ENCODE data around the gene MTCP1.

MTCP1 gene

DNA sequence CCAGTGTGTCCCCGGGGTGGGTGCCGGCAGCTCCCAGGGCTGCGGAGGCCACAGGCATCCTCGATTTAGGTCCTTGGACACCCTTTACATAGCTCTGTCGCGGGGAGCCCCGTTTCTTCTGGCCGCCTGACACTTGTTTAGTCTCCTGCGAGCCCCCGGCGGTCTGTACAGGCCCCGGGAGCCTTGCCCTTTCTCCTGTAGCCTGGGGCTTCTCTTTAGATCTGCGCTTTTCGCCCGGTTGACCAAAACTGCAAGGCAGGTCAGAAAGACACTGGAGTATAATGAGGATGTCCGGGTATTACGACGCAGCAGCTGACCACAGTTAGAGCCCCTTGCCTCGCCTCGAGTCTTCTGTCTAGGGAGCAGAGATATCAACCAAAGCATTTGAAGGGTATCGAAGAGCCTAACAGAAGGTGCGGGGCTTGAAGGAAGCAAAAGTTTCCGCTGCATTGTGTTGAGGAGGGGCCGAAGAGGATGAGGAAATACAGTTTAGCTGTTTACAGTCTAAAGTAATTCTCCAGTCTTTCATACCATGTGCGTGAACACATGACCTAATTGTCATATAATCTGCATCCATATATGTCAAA lies 851 bp upstream of the MTCP1 start (continued):
- no peak for TF ChIP-seq PPARA (CRISPR knock-in tag; IDR thresholded peaks at IDR 0.05; ENCODE audit: borderline replicate concordance)
- no peak for TF ChIP-seq ARNTL (CRISPR knock-in tag; IDR thresholded peaks at IDR 0.05; ENCODE audit: borderline replicate concordance, low read depth)
- no peak for TF ChIP-seq CSRNP3 (CRISPR knock-in tag; IDR thresholded peaks at IDR 0.05)
- no peak for TF ChIP-seq ESRRG (CRISPR knock-in tag; IDR thresholded peaks at IDR 0.05)

DNA sequence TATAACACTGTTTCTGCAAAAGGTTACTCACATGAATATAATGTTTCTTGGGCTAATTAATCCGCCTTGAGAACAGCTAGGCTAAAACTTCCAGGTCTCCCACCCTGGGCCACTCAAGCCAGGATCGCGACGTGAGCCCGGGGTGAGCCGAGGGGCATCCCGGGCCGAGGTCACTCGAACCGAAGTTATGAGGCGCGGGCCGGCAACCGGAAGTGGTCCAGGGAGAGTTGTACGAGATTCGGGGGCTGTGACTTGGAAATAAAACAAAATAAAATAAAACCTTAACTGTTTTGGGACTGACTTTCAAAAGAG lies 317 bp downstream of the MTCP1 start:
- TF ChIP-seq PATZ1 (CRISPR knock-in tag; IDR thresholded peaks at IDR 0.05; ENCODE audit: borderline replicate concordance) (no peak), CSRNP3 (CRISPR knock-in tag; IDR thresholded peaks at IDR 0.05) (no peak), ZFP3 (CRISPR knock-in tag; IDR thresholded peaks at IDR 0.05) (no peak), CSDC2 (CRISPR knock-in tag; IDR thresholded peaks at IDR 0.05) (no peak), TOX (CRISPR knock-in tag; IDR thresholded peaks at IDR 0.05; ENCODE audit: borderline replicate concordance) (no peak), ZNF70 (CRISPR knock-in tag; IDR thresholded peaks at IDR 0.05) (no peak), SNAI2 (CRISPR knock-in tag; IDR thresholded peaks at IDR 0.05) (no peak)
- ATAC-seq = peak; percentile 11; the same call in 2 of the 3 replicates

DNA sequence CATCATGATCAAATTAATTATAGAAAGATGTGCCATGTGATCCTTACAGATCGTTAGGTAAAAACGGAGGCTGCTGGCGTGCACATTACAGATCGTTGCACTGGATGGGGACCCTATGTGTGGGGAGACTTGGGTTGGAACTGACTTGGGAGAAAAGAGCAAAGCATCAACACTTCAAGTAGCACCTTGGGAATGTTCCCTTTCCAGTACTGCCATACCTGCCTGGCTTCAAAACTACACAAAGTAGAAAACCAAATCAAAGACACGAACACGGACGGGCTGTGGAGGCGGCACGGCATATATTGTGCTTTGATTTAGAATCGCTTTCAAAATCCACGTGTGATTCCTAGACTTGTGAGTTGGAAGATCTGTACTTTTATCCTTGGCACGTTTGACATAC lies 898 bp downstream of the MTCP1 start:
- TF ChIP-seq TOX (CRISPR knock-in tag; IDR thresholded peaks at IDR 0.05; ENCODE audit: borderline replicate concordance) (no peak), ZNF70 (CRISPR knock-in tag; IDR thresholded peaks at IDR 0.05) (no peak), ARNTL (CRISPR knock-in tag; IDR thresholded peaks at IDR 0.05; ENCODE audit: borderline replicate concordance, low read depth) (no peak), GLIS3 (CRISPR knock-in tag; IDR thresholded peaks at IDR 0.05) (no peak), ZNF8 (CRISPR knock-in tag; IDR thresholded peaks at IDR 0.05) (no peak), CSDC2 (CRISPR knock-in tag; IDR thresholded peaks at IDR 0.05) (no peak), PPARA (CRISPR knock-in tag; IDR thresholded peaks at IDR 0.05; ENCODE audit: borderline replicate concordance) (no peak), OSR1 (CRISPR knock-in tag; IDR thresholded peaks at IDR 0.05) (no peak), ISL1 (CRISPR knock-in tag; IDR thresholded peaks at IDR 0.05) (no peak), TCF4 (CRISPR knock-in tag; IDR thresholded peaks at IDR 0.05; ENCODE audit: borderline replicate concordance) (no peak), ZFP3 (CRISPR knock-in tag; IDR thresholded peaks at IDR 0.05) (no peak), RARB (CRISPR knock-in tag; IDR thresholded peaks at IDR 0.05) (no peak), CSRNP3 (CRISPR knock-in tag; IDR thresholded peaks at IDR 0.05) (no peak), ZFP30 (CRISPR knock-in tag; IDR thresholded peaks at IDR 0.05) (no peak), ESRRG (CRISPR knock-in tag; IDR thresholded peaks at IDR 0.05) (no peak), SNAI2 (CRISPR knock-in tag; IDR thresholded peaks at IDR 0.05) (no peak), TSHZ2 (CRISPR knock-in tag; IDR thresholded peaks at IDR 0.05) (no peak)
- TF ChIP-seq, protein P1, sequence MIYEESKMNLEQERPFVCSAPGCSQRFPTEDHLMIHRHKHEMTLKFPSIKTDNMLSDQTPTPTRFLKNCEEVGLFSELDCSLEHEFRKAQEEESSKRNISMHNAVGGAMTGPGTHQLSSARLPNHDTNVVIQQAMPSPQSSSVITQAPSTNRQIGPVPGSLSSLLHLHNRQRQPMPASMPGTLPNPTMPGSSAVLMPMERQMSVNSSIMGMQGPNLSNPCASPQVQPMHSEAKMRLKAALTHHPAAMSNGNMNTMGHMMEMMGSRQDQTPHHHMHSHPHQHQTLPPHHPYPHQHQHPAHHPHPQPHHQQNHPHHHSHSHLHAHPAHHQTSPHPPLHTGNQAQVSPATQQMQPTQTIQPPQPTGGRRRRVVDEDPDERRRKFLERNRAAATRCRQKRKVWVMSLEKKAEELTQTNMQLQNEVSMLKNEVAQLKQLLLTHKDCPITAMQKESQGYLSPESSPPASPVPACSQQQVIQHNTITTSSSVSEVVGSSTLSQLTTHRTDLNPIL (CRISPR knock-in tag; IDR thresholded peaks at IDR 0.05; ENCODE audit: low read depth) = no peak
- ATAC-seq = no peak

Measured in SK-N-SH treated with all-trans-retinoic acid at 6 μM for 48 hours (cell line).